AG04450 (cell line): Measurements from ENCODE around the gene ERVH48-1. TPM values are rescaled to one million over a fixed set of nuclear protein-coding genes. Genes with fewer than 3 reads are reported as not detected.

ENCODE experiments used
- CTCF ChIA-PET: fragments of 300-600, 350-600 bp; formaldehyde crosslinking; extraction: SDS; loops from one replicate; lab custom pipeline; 2022; ENCODE audit warnings: antibody characterized with exemption, inconsistent platforms; lab: Charles Lee
- POLR2A ChIA-PET: fragments of 350-600 bp; formaldehyde crosslinking; extraction: SDS; loops from one replicate; lab custom pipeline; 2021; ENCODE audit warnings: antibody characterized with exemption, inconsistent platforms; lab: Yijun Ruan, JAX
- DNase-seq: peaks from one replicate; pipeline ENCODE4 v3.0.0-alpha.2; 2011; ENCODE audit warnings: low read depth, low spot score
- H3K27ac ChIP-seq: one replicate; pipeline ENCODE4 v1.5.1; 2012; ENCODE audit warnings: low read depth, low read length, control low read depth
- H3K27me3 ChIP-seq: one replicate; pipeline ENCODE4 v1.6.0; 2012; ENCODE audit warnings: low read length; ENCODE audit not compliant: control insufficient read depth, insufficient read depth
- H3K4me3 ChIP-seq: 2 replicates; pipeline ENCODE4 v1.5.1; 2011; ENCODE audit warnings: mild to moderate bottlenecking, low read depth, low read length, control low read depth
- H3K9me3 ChIP-seq: 2 replicates; pipeline ENCODE4 v1.5.1; 2012; ENCODE audit warnings: low read length; ENCODE audit not compliant: control insufficient read depth, insufficient read depth
- CTCF ChIP-seq: IDR thresholded peaks from 2 replicates; pipeline ENCODE4 v1.5.1; 2011; ENCODE audit warnings: low read depth, low read length, control low read depth, inconsistent platforms
- polyA minus RNA-seq: library from RNA; depleted of rRNA, polyadenylated mRNA; stranded (reverse); fragments of >200 nt; gene quantifications from 2 replicates; pipeline ENCODE4 v1.2.3, GENCODE V29; 2011; rRNA and poly(A)+ RNA removed
- polyA plus RNA-seq: library from polyadenylated mRNA; depleted of rRNA; stranded (reverse); fragments of >200 nt; gene quantifications from 2 replicates; pipeline ENCODE4 v1.2.3, GENCODE V29; 2011; rRNA removed

The ERVH48-1 gene
- polyA plus RNA-seq: not detected in 2 replicates
- not detected in 2 replicates for polyA minus RNA-seq

DNA sequence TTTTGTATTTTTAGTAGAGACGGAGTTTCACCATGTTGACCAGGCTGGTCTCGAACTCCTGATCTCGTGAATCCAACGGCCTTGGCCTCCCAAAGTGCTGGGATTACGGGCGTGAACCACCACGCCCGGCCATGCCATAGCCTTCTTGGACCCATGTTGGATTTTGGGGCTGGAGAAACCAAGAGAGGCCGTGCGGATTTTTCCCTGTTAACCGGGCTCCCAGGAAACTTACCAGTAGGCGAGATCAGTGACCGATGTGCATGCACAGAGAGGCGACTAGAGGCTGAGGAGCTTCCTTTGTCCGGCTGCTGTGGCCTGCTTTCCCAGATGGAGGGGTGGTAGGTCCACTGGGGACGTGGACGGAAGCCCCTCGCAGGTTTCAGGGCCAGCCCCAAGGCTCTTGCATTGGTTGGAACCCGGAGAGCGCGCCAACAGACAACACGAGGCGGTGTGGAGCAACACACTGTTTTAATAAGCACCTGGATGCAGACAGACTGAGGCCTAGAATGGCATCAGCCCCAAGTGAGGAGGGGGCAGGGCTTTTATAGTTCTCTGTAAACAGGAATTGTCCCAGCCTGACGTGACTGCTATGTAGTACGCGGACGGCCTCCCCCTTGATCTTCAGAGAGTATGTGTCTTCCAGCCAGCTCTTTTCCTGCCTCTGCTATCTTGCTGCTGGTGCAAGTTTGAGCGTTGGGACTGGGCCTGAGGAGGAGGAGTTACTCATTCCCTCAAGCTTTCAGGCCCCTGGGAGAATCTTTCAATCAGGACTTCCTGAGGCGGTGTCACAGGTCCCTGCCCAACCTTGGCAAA lies at the start of gene ERVH48-1:
Gene ERVH48-1, minus strand, starts transcription at position 517 of the 813 bp plus-strand sequence. CDS start 6,624 bp downstream, outside the sequence.
- Histone ChIP-seq H3K4me3 (no peak within 1 kb of the TSS), H3K27me3 (no peaks in the 10 kb centered on the region), H3K9me3 (no peaks in the 10 kb centered on the region), H3K27ac (no peak within 1 kb of the TSS)
- ChIA-PET POLR2A (no interaction called here), CTCF (no interaction called here)
- DNase-seq: no peak
- no peak for TF ChIP-seq CTCF

GRCh38 chr21:42973991-42974831 lies 48.8 kb upstream of the ERVH48-1 start, which contains the start of gene PKNOX1:
Gene PKNOX1, plus strand, starts transcription at chr21:42974562. Its CDS starts 29,820 bp downstream, at chr21:43004382.
- H3K27ac ChIP-seq: peak within 1 kb of the TSS; percentile 90
- peaks cover 1% of the 10 kb centered on the region for H3K27me3 ChIP-seq
- H3K9me3 ChIP-seq: no peaks in the 10 kb centered on the region; the same call in 1 of the 2 replicates
- TF ChIP-seq CTCF: no peak
- ChIA-PET CTCF (no interaction called here), POLR2A (interaction anchor here (0.6 to 1.3 kb wide), 7 partner anchors 9 to 81 kb away, joined by 3 to 11 read pairs (median 4); partner anchors contain the start of gene NDUFV3)
- peak within 1 kb of the TSS; percentile 87 for H3K4me3 ChIP-seq
- peak; percentile 97 for DNase-seq

DNA sequence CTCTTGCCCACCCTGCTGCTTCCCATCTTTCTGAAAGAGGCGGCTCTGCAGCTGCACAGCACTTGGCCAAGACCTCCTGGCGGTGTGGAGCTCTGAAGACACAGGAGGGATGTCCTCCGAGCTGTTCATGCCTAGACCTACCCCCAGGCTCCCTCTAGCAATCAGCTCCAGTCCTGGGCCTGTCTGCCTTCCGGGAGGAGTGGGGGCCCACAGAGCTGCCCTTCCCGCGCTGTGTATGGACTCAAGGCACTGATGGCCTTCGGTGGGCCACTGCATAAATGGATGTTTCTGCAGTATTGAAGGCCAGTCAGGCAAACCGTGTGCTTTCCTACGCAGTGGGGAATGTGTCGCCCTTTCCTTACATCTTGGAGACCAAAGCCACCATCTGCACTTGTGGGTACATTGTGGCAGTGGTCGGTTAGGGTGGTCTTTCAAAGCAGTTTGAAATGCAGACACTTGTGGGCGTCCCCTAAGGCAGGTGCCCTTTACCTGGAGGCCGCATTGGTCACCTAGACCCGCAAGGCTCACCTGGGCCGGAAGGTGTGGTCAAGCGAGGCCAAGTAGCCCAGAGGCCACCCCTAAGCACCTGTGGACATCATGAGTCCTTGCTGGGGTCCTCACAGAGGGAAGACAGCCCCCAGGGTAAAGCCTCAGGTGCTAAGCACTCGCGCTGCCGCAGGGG lies 48.0 kb upstream of the ERVH48-1 start:
- TF ChIP-seq CTCF: no peak
- no peaks in the 10 kb centered on the region; the same call in 1 of the 2 replicates for H3K9me3 ChIP-seq
- DNase-seq: no peak
- POLR2A ChIA-PET: interaction anchor here (0.6 to 1.3 kb wide), 6 partner anchors 13 to 81 kb away, joined by 3 to 11 read pairs (median 4); partner anchors contain the start of gene NDUFV3
- H3K27ac ChIP-seq: peak overlapping the region; percentile 75
- H3K4me3 ChIP-seq: peak overlapping the region; percentile 71
- H3K27me3 ChIP-seq: peaks cover 2% of the 10 kb centered on the region
- CTCF ChIA-PET: no interaction called here

- no peak overlapping the region for H3K4me3 ChIP-seq
- H3K9me3 ChIP-seq: no peaks in the 10 kb centered on the region; the same call in 1 of the 2 replicates
- peaks cover 2% of the 10 kb centered on the region for H3K27me3 ChIP-seq
- no peak overlapping the region for H3K27ac ChIP-seq
- no peak for DNase-seq
- POLR2A ChIA-PET: no interaction called here
- TF ChIP-seq CTCF: no peak
- CTCF ChIA-PET: no interaction called here
Measured at GRCh38 chr21:42971897-42972275, 46.5 kb upstream of the ERVH48-1 start.
